Right lobe of liver (tissue), 6 donors: ENCODE data around the gene PRKAG3. TPM values are rescaled to one million over a fixed set of nuclear protein-coding genes. Genes with fewer than 3 reads are reported as not detected.

Experiments used
- ATAC-seq, 4 donors: fragments of 200-7000 bp; cut with Tn5 transposase; one replicate each; pipeline ENCODE4 v1.9.1; 2020; ENCODE audit warnings: mild to moderate bottlenecking in 4 of 4, moderate library complexity in 4 of 4
- DNase-seq, 3 donors: peaks; one replicate each; pipeline ENCODE4 v3.0.0-alpha.2; 2020
- H3K27ac ChIP-seq, 3 donors: fragments of 200-600 bp; one replicate each; pipeline ENCODE4 v1.8.0; 2022
- H3K27me3 ChIP-seq, 2 donors: fragments of 200-600 bp; one replicate each; pipeline ENCODE4 v1.8.0; 2022
- H3K36me3 ChIP-seq, 4 donors: fragments of 200-600 bp; sonication (generic) in 1 of 4; one replicate each; pipeline versions ENCODE4 v1.5.1 to v1.8.0; 2017 to 2022; ENCODE audit warnings: control low read depth in 1 of 4
- H3K4me1 ChIP-seq, 4 donors: fragments of 200-600 bp; sonication (generic) in 1 of 4; one replicate each; pipeline versions ENCODE4 v1.5.1 to v1.8.0; 2017 to 2022; ENCODE audit warnings: control low read depth in 1 of 4
- H3K4me3 ChIP-seq, 3 donors: fragments of 200-600 bp; one replicate each; pipeline ENCODE4 v1.8.0; 2022
- H3K9me3 ChIP-seq, 4 donors: fragments of 200-600 bp; sonication (generic) in 1 of 4; one replicate each; pipeline versions ENCODE4 v1.5.1 to v1.8.0; 2017 to 2022; ENCODE audit warnings: control low read depth in 1 of 4
- POLR2A ChIP-seq: fragments of 450-650 bp; IDR thresholded peaks from one replicate; pipeline ENCODE4 v1.6.1; 2017; ENCODE audit warnings: antibody characterized with exemption, mild to moderate bottlenecking
- WGBS: methylation state at CpG from one replicate; pipeline ENCODE4 v1.1.6; 2018; ENCODE audit warnings: low coverage, low lambda C conversion rate; ENCODE audit not compliant: insufficient coverage; ENCODE audit errors: missing lambda C conversion rate; 5-methylcytosine and 5-hydroxymethylcytosine counted together
- intact Hi-C, 2 donors: fragments of 100-400 bp; cut with DNase I; formaldehyde crosslinking; loops; one replicate each; pipeline versions ENCODE4 v1.11.2 to v1.14.1; 2022
- total RNA-seq, 6 experiments: library from RNA; depleted of rRNA in 2 of 6; stranded (reverse); fragments of >200 nt in 2 of 6; fragmentation: NEBNext Ultra II Directional in 3 of 6; extraction: Animal tissue kit (Norgen Biotek cat#: 25700) in 3 of 6; gene quantifications; one replicate each; pipeline versions ENCODE4 v1.1.0 to v1.2.4, GENCODE V29; 2016 to 2023
- TF ChIP-seq, protein P1 (sequence below), 4 donors: fragments of 200-600 bp in 3 of 4; fragments of 450-650 bp in 1 of 4; IDR thresholded peaks; one replicate each; pipeline versions ENCODE4 v1.5.1 to v1.8.0; 2016 to 2022; ENCODE audit warnings: antibody characterized with exemption in 4 of 4, mild to moderate bottlenecking in 2 of 4
- donor health status: DM: no; HTN: yes; CAD: no.
- donor health status: DM: no; HTN: no; CAD: no.
- donor health status: DM: no; HTN: no; CAD: no.
- donor health status: DM: no; HTN: yes; CAD: no.
- donor health status: DM: no; HTN: yes; CAD: no.

The PRKAG3 gene
- total RNA-seq, 6 experiments from 2014 or later = not detected

DNA sequence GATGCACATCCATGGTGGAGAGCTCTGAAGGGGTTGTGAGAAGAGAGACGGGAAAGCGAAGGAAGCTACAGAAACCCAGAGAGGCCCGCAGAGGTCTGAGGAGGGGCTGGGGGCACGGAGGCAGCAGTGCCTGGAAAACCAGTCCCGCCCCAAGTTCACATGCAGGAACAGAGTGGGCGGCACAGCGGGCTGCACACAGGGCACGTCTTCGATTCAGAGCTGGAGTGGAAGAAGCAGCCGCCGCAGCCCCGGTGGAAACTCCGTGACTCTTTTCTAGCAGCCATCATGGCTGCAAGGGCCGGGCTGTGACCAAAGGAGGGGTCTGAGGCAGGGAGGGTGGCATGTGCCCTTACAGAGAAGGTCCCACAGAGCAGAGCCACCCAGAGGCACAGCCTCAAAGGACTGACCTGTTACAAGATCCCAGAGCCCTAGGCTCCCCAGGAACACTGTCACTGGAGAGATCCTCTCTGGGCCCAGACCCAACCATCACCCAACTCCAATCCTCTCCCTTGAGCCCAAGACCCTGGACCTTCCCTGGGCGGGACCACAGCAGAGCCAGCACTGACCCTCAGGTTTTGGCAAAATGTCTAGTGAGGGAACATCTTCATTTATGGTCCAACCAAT is 10.7 kb downstream of the PRKAG3 start:
- no peak overlapping the region for H3K27ac ChIP-seq
- 88% methylated on average over 6 of the region's 15 CpGs for WGBS
- H3K27me3 ChIP-seq = no peaks in the 10 kb centered on the region
- TF ChIP-seq, protein P1, sequence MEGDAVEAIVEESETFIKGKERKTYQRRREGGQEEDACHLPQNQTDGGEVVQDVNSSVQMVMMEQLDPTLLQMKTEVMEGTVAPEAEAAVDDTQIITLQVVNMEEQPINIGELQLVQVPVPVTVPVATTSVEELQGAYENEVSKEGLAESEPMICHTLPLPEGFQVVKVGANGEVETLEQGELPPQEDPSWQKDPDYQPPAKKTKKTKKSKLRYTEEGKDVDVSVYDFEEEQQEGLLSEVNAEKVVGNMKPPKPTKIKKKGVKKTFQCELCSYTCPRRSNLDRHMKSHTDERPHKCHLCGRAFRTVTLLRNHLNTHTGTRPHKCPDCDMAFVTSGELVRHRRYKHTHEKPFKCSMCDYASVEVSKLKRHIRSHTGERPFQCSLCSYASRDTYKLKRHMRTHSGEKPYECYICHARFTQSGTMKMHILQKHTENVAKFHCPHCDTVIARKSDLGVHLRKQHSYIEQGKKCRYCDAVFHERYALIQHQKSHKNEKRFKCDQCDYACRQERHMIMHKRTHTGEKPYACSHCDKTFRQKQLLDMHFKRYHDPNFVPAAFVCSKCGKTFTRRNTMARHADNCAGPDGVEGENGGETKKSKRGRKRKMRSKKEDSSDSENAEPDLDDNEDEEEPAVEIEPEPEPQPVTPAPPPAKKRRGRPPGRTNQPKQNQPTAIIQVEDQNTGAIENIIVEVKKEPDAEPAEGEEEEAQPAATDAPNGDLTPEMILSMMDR (IDR thresholded peaks at IDR 0.05) = no peak
- intact Hi-C loops = no loop called here
- no peaks in the 10 kb centered on the region for H3K4me1 ChIP-seq
- peak in 1 of 4 donors; percentile 8 for ATAC-seq
- peaks cover 0 to 48% (median 20%) of the 10 kb centered on the region in 4 donors for H3K36me3 ChIP-seq
- DNase-seq = no peak
- H3K4me3 ChIP-seq = no peak overlapping the region
- no peaks in the 10 kb centered on the region for H3K9me3 ChIP-seq

DNA sequence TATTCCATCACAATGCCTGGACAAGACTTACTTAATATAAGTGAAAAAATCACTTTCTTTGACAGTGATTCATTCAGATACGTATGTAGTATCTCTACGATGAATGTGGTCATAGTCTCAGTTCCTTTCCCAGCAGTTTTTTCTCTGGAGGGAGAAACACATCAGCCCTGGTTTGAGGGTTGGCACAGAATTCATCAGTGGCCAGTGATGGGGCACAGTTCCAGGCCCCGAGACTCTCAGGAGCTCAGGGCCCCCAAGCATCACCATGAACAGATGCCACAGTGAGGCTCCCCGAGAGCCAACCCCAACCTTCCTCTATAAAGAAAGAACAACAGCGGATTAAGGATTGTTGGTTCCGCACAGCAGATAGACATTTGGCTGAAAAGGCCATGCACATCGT is 12.5 kb downstream of the PRKAG3 start:
- no peak overlapping the region for H3K27ac ChIP-seq
- no peak for TF ChIP-seq POLR2A
- TF ChIP-seq, protein P1 (IDR thresholded peaks at IDR 0.05) = no peak
- H3K4me1 ChIP-seq = no peaks in the 10 kb centered on the region
- DNase-seq (no peak), ATAC-seq (no peak)
- WGBS = 64% methylated on average over 3 of the region's 7 CpGs
- no peaks in the 10 kb centered on the region for H3K9me3 ChIP-seq
- H3K36me3 ChIP-seq = peaks cover 0 to 66% (median 30%) of the 10 kb centered on the region in 4 donors
- no peak overlapping the region for H3K4me3 ChIP-seq
- H3K27me3 ChIP-seq = no peaks in the 10 kb centered on the region
- intact Hi-C loops = no loop called here

DNA sequence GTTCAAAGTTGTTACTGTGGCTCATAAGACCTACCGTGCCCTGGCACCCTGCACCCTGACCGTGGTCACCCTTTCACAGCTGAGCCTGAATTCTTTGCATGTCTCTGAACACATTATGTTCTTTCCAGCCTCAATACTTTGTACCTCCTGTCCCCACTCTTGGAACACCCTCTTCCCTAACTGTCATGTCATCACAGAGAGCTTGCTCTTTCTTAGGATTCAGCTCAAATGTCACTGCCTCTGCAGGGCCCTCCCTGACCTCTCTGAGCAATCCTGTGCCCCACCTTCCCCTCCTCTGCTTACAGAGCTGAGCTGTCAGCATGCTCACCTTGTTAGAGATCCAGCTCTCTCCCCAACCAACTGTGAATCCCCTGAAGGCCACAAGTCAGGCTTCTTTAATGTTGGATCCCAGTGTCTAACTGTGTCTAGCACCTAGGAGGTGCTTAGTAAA is 15.0 kb downstream of the PRKAG3 start:
- DNase-seq = no peak

GRCh38 chr2:218815649-218816048 is 16.0 kb downstream of the PRKAG3 start:
- ATAC-seq = peak in 2 of 4 donors; percentile 18 to 29
- Histone ChIP-seq H3K27ac (no peak overlapping the region), H3K9me3 (no peaks in the 10 kb centered on the region), H3K27me3 (no peaks in the 10 kb centered on the region), H3K36me3 (peaks cover 0 to 97% (median 43%) of the 10 kb centered on the region in 4 donors), H3K4me3 (no peak overlapping the region), H3K4me1 (no peaks in the 10 kb centered on the region)
- WGBS = no CpG with 5 or more reads among the region's 4 CpGs
- TF ChIP-seq, protein P1 (IDR thresholded peaks at IDR 0.05) = no peak
- no peak for TF ChIP-seq POLR2A
- DNase-seq = no peak
- intact Hi-C loops = no loop called here

More for the DNA sequence above, 15.0 kb downstream of the PRKAG3 start:
- intact Hi-C loops = no loop called here
- no peak for TF ChIP-seq POLR2A
- TF ChIP-seq, protein P1 (IDR thresholded peaks at IDR 0.05) = no peak
- Histone ChIP-seq H3K27me3 (no peaks in the 10 kb centered on the region), H3K4me1 (no peaks in the 10 kb centered on the region), H3K27ac (no peak overlapping the region), H3K4me3 (no peak overlapping the region), H3K36me3 (peaks cover 0 to 90% (median 43%) of the 10 kb centered on the region in 4 donors), H3K9me3 (no peaks in the 10 kb centered on the region)
- 52% methylated on average over 2 of the region's 2 CpGs for WGBS
- no peak for ATAC-seq
